Endothelial cell of umbilical vein (primary cell): ENCODE data around the gene MAP3K7CL. TPM values are rescaled to one million over a fixed set of nuclear protein-coding genes. Genes with fewer than 3 reads are reported as not detected.

ENCODE experiments used
- BruUV-seq: library from RNA; stranded (reverse); fragments of 400-500 nt; replicated peaks from 2 replicates; lab custom pipeline; 2021; lab: Mats Ljungman, UMichigan
- CTCF ChIA-PET: fragments of 300-600, 350-600 bp; sonication (Branson Sonifier 250); formaldehyde crosslinking; loops from one replicate; lab custom pipeline; 2021; ENCODE audit warnings: antibody characterized with exemption, inconsistent platforms; lab: Charles Lee
- POLR2A ChIA-PET: fragments of 300-600, 350-600 bp; sonication (Branson Sonifier 250); formaldehyde crosslinking; loops from one replicate; lab custom pipeline; 2021; ENCODE audit warnings: antibody characterized with exemption, inconsistent platforms; lab: Charles Lee
- DNase-seq: peaks from one replicate; pipeline ENCODE4 v3.0.0-alpha.2; 2011; ENCODE audit warnings: low read depth, low spot score
- FAIRE-seq: peaks from 2 replicates; lab custom pipeline; 2011; peaks lifted over from hg19 to GRCh38; lab: Jason Lieb, UNC
- H2AFZ ChIP-seq: 2 replicates; pipeline ENCODE4 v1.6.0; 2012; ENCODE audit warnings: low read depth, low read length, control low read depth, inconsistent platforms
- H3K27ac ChIP-seq: 2 replicates; pipeline ENCODE4 v1.5.1; 2011; ENCODE audit warnings: low read depth, mild to moderate bottlenecking, control low read depth, low read length, moderate library complexity; ENCODE audit not compliant: insufficient read depth
- H3K27me3 ChIP-seq, 2 experiments: 2 replicates each; pipeline versions ENCODE4 v1.6.0 to v1.6.1; 2011; ENCODE audit warnings: low read length in 2 of 2, mixed read lengths in 1 of 2; ENCODE audit not compliant: control insufficient read depth in 2 of 2, insufficient read depth in 2 of 2
- H3K36me3 ChIP-seq, 2 experiments: 2 replicates in 1 of 2; 3 replicates in 1 of 2; pipeline ENCODE4 v1.5.1; 2011; ENCODE audit warnings: low read length in 2 of 2, mild to moderate bottlenecking in 1 of 2, moderate library complexity in 1 of 2; ENCODE audit not compliant: control insufficient read depth in 2 of 2, insufficient read depth in 2 of 2; ENCODE audit errors: extremely low read depth in 1 of 2
- H3K4me1 ChIP-seq: 3 replicates; pipeline ENCODE4 v1.5.1; 2011; ENCODE audit warnings: mild to moderate bottlenecking, low read length; ENCODE audit not compliant: control insufficient read depth, insufficient read depth; ENCODE audit errors: extremely low read depth
- H3K4me2 ChIP-seq: 2 replicates; pipeline ENCODE4 v1.6.1; 2011; ENCODE audit warnings: low read length, control low read depth, mixed read lengths; ENCODE audit not compliant: insufficient read depth
- H3K4me3 ChIP-seq, 3 experiments: fragments of 200-600 bp in 1 of 3; sonication (generic), shearing (Covaris generic) in 1 of 3; replicated peaks in 1 of 3; 2 replicates each; pipeline ENCODE4 v1.5.1; 2011 to 2016; ENCODE audit warnings: control low read depth in 3 of 3, low read length in 3 of 3, mild to moderate bottlenecking in 2 of 3, inconsistent platforms in 1 of 3, low read depth in 1 of 3, moderate library complexity in 1 of 3; ENCODE audit not compliant: insufficient read depth in 1 of 3
- H3K79me2 ChIP-seq: 2 replicates; pipeline ENCODE4 v1.6.0; 2012; ENCODE audit warnings: low read length, inconsistent platforms; ENCODE audit not compliant: control insufficient read depth, insufficient read depth
- H3K9ac ChIP-seq: replicated peaks from 2 replicates; pipeline ENCODE3; 2011; ENCODE audit warnings: low read length, control low read depth; ENCODE audit not compliant: insufficient read depth; ENCODE audit errors: extremely low read depth
- H3K9me1 ChIP-seq: replicated peaks from 3 replicates; pipeline ENCODE4 v1.6.0; 2011; ENCODE audit warnings: mild to moderate bottlenecking, low read length; ENCODE audit not compliant: control insufficient read depth, insufficient read depth; ENCODE audit errors: extremely low read depth
- H3K9me3 ChIP-seq: replicated peaks from 2 replicates; pipeline ENCODE4 v1.5.1; 2012; ENCODE audit warnings: low read length, inconsistent platforms; ENCODE audit not compliant: control insufficient read depth, insufficient read depth
- H4K20me1 ChIP-seq: replicated peaks from 2 replicates; pipeline ENCODE3; 2011; ENCODE audit warnings: mild to moderate bottlenecking, low read length; ENCODE audit not compliant: control insufficient read depth, insufficient read depth; ENCODE audit errors: extremely low read depth
- CTCF ChIP-seq, 2 donors: IDR thresholded peaks; 1 replicate in 1 of 2; 2 replicates in 1 of 2; pipeline ENCODE4 v1.5.1; 2011; ENCODE audit warnings: low read length in 2 of 2, mild to moderate bottlenecking in 2 of 2, moderate library complexity in 2 of 2, control low read depth in 1 of 2, inconsistent platforms in 1 of 2, low read depth in 1 of 2; ENCODE audit not compliant: insufficient read depth in 1 of 2; ENCODE audit errors: extremely low read depth in 1 of 2
- EZH2 ChIP-seq: IDR thresholded peaks from 2 replicates; pipeline ENCODE4 v1.6.1; 2012; ENCODE audit warnings: borderline replicate concordance, low read depth, mild to moderate bottlenecking, moderate library complexity, low read length, inconsistent platforms; ENCODE audit not compliant: severe bottlenecking
- FOS ChIP-seq: IDR thresholded peaks from 2 replicates; pipeline ENCODE4 v1.6.1; 2011; ENCODE audit warnings: mild to moderate bottlenecking, low read length, moderate library complexity, borderline replicate concordance; ENCODE audit not compliant: insufficient read depth
- GATA2 ChIP-seq: IDR thresholded peaks from 2 replicates; pipeline ENCODE4 v1.7.0; 2011; ENCODE audit warnings: low read depth, mild to moderate bottlenecking, moderate library complexity, mixed read lengths, low read length; ENCODE audit not compliant: insufficient read length, insufficient read depth
- JUN ChIP-seq: IDR thresholded peaks from 2 replicates; pipeline ENCODE4 v1.6.1; 2011; ENCODE audit warnings: borderline replicate concordance, low read depth; ENCODE audit not compliant: insufficient read length, insufficient read depth
- MAX ChIP-seq: IDR thresholded peaks from 2 replicates; pipeline ENCODE4 v1.6.1; 2011; ENCODE audit not compliant: insufficient read depth, insufficient read length
- MYC ChIP-seq: IDR thresholded peaks from one replicate; pipeline ENCODE4 v1.6.1; 2011; ENCODE audit warnings: mild to moderate bottlenecking, low read depth, low read length
- POLR2A ChIP-seq: IDR thresholded peaks from 2 replicates; pipeline ENCODE4 v1.6.1; 2012; ENCODE audit warnings: low read depth, mild to moderate bottlenecking, control low read depth, low read length
- POLR2AphosphoS5 ChIP-seq: IDR thresholded peaks from 2 replicates; pipeline ENCODE4 v1.6.1; 2012; ENCODE audit warnings: low read depth, mild to moderate bottlenecking, control low read depth, low read length, moderate library complexity; ENCODE audit not compliant: insufficient read depth
- dilution Hi-C: fragments of 300-500 bp; cut with MboI; formaldehyde crosslinking; loops from one replicate; pipeline ENCODE4 v1.15.0; 2019; ENCODE audit warnings: low sequenced_read_pairs; ENCODE audit not compliant: extremely low pct_ligation_motif_present
- intact Hi-C: fragments of 100-400 bp; cut with micrococcal nuclease; formaldehyde crosslinking; loops from one replicate; pipeline ENCODE4 v1.10.0; 2022
- polyA plus RNA-seq, 4 experiments: library from polyadenylated mRNA; depleted of rRNA in 3 of 4; stranded (reverse) in 3 of 4; unstranded in 1 of 4; fragments of >200 nt; gene quantifications; 2 replicates each; pipeline versions ENCODE4 v1.2.1 to v1.2.3, GENCODE V29; 2011 to 2012; ENCODE audit warnings: missing spikeins in 1 of 4
- total RNA-seq: library from RNA; stranded (reverse); gene quantifications from 2 replicates; pipeline ENCODE4 v1.2.3, GENCODE V29; 2021

Gene MAP3K7CL
- total and polyA plus RNA-seq, 2 donors (not counting 3 experiments of a cell fraction or from before 2014, with no cell fraction given), result 6.1 to 8.1 TPM

GRCh38 chr21:29151931-29152330, 21.5 kb downstream of the MAP3K7CL start:
- FAIRE-seq, result no peak
- ChIA-PET CTCF (interaction anchor here (0.9 to 1.0 kb wide), 2 partner anchors 58 to 62 kb away, joined by 3 read pairs; no protein-coding TSS in a partner anchor), POLR2A (no interaction called here)
- H3K9ac ChIP-seq, result no peak overlapping the region
- no peak overlapping the region for H3K4me2 ChIP-seq
- H3K9me1 ChIP-seq, result no peaks in the 10 kb centered on the region
- no TSS peak for BruUV-seq
- dilution Hi-C loops (no loop called here), intact Hi-C loops (no loop called here)
- H3K27me3 ChIP-seq, result no peaks in the 10 kb centered on the region
- peaks cover 5% of the 10 kb centered on the region for H3K4me1 ChIP-seq
- H3K36me3 ChIP-seq, result no peaks in the 10 kb centered on the region
- no peaks in the 10 kb centered on the region for H4K20me1 ChIP-seq
- no peak overlapping the region for H2AFZ ChIP-seq
- no peak overlapping the region for H3K27ac ChIP-seq
- H3K79me2 ChIP-seq, result no peaks in the 10 kb centered on the region
- H3K4me3 ChIP-seq, result no peak overlapping the region
- no peak for DNase-seq
- no peaks in the 10 kb centered on the region for H3K9me3 ChIP-seq
- TF ChIP-seq POLR2A (no peak), GATA2 (no peak), CTCF (IDR thresholded peaks at IDR 0.05; ENCODE audit: extremely low read depth in 1 of 2, insufficient read depth in 1 of 2, low read depth in 1 of 2, low read length in 2 of 2) (no peak), MYC (no peak), JUN (no peak), POLR2AphosphoS5 (no peak), FOS (no peak), EZH2 (no peak), MAX (no peak)
